ENCODE measurements around the gene GRIK3. TPM values are rescaled to one million over a fixed set of nuclear protein-coding genes. Genes with fewer than 3 reads are reported as not detected.

The GRIK3 gene
- total and polyA plus RNA-seq, 7 donors: 0.03 to 0.15 (median 0.04) TPM; not detected in 2

GRCh38 chr1:36831186-36831810, 203.0 kb downstream of the GRIK3 start:
- TF ChIP-seq CTCF (IDR thresholded peaks at IDR 0.05): no peak
- Histone ChIP-seq H3K9me3 (no peaks in the 10 kb centered on the region), H3K27me3 (ENCODE audit: insufficient read depth in 3 of 3, low read length in 2 of 3) (peaks cover 0 to 5% (median 5%) of the 10 kb centered on the region in 3 donors), H3K36me3 (ENCODE audit: insufficient read depth in 1 of 2, low read depth in 1 of 2) (no peaks in the 10 kb centered on the region), H3K4me1 (no peaks in the 10 kb centered on the region), H3K27ac (no peak overlapping the region), H3K4me3 (no peak overlapping the region)
- ATAC-seq: no peak
- intact Hi-C loops (cut with DNase I): no loop called here
- DNase-seq: no peak
- 29 to 36% (median 29%) methylated on average over 9 of the region's 9 CpGs for WGBS, 3 donors

GRCh38 chr1:36829961-36830360, 204.4 kb downstream of the GRIK3 start:
- DNase-seq (no peak), ATAC-seq (no peak)
- H3K4me1 ChIP-seq: no peaks in the 10 kb centered on the region
- intact Hi-C loops (cut with DNase I): no loop called here
- no peaks in the 10 kb centered on the region for H3K9me3 ChIP-seq
- WGBS, 3 donors: 44 to 69% (median 56%) methylated on average over 4 of the region's 4 CpGs
- no peak for TF ChIP-seq CTCF (IDR thresholded peaks at IDR 0.05)
- no peak overlapping the region for H3K27ac ChIP-seq
- peaks cover 0 to 5% (median 4%) of the 10 kb centered on the region in 3 donors for H3K27me3 ChIP-seq (ENCODE audit: insufficient read depth in 3 of 3, low read length in 2 of 3)
- H3K4me3 ChIP-seq: no peak overlapping the region
- H3K36me3 ChIP-seq (ENCODE audit: insufficient read depth in 1 of 2, low read depth in 1 of 2): no peaks in the 10 kb centered on the region

GRCh38 chr1:36829066-36829465, 205.2 kb downstream of the GRIK3 start:
- DNase-seq: no peak
- Histone ChIP-seq H3K4me1 (no peaks in the 10 kb centered on the region), H3K36me3 (ENCODE audit: insufficient read depth in 1 of 2, low read depth in 1 of 2) (no peaks in the 10 kb centered on the region), H3K9me3 (no peaks in the 10 kb centered on the region), H3K27me3 (ENCODE audit: insufficient read depth in 3 of 3, low read length in 2 of 3) (peaks cover 0 to 5% (median 4%) of the 10 kb centered on the region in 3 donors), H3K4me3 (no peak overlapping the region), H3K27ac (no peak overlapping the region)
- peak in 2 of 4 donors; percentile 30 to 36 for ATAC-seq
- WGBS, 3 donors: 23 to 44% (median 31%) methylated on average over 6 of the region's 6 CpGs
- intact Hi-C loops (cut with DNase I): no loop called here
- no peak for TF ChIP-seq CTCF (IDR thresholded peaks at IDR 0.05)

- Histone ChIP-seq H3K36me3 (ENCODE audit: insufficient read depth in 1 of 2, low read depth in 1 of 2) (no peaks in the 10 kb centered on the region), H3K4me1 (no peaks in the 10 kb centered on the region), H3K27ac (no peak overlapping the region), H3K27me3 (ENCODE audit: insufficient read depth in 3 of 3, low read length in 2 of 3) (peaks cover 0 to 12% (median 0%) of the 10 kb centered on the region in 3 donors), H3K9me3 (no peaks in the 10 kb centered on the region), H3K4me3 (no peak overlapping the region)
- ATAC-seq (no peak), DNase-seq (no peak)
- no peak for TF ChIP-seq CTCF (IDR thresholded peaks at IDR 0.05)
- 92 to 96% (median 96%) methylated on average over 6 of the region's 6 CpGs for WGBS, 3 donors
- intact Hi-C loops (cut with DNase I): no loop called here
Observed at GRCh38 chr1:36825226-36825625, 209.1 kb downstream of the GRIK3 start.

GRCh38 chr1:36824390-36824861, 209.9 kb downstream of the GRIK3 start:
- no peak for TF ChIP-seq CTCF (IDR thresholded peaks at IDR 0.05)
- H3K27ac ChIP-seq: no peak overlapping the region
- H3K4me1 ChIP-seq: no peaks in the 10 kb centered on the region
- peaks cover 0 to 8% (median 0%) of the 10 kb centered on the region in 3 donors for H3K27me3 ChIP-seq (ENCODE audit: insufficient read depth in 3 of 3, low read length in 2 of 3)
- no peaks in the 10 kb centered on the region for H3K9me3 ChIP-seq
- DNase-seq: no peak
- no peak for ATAC-seq
- WGBS, 3 donors: 60 to 74% (median 63%) methylated on average over 12 of the region's 12 CpGs
- H3K4me3 ChIP-seq: no peak overlapping the region
- H3K36me3 ChIP-seq (ENCODE audit: insufficient read depth in 1 of 2, low read depth in 1 of 2): no peaks in the 10 kb centered on the region
- intact Hi-C loops (cut with DNase I): no loop called here
